ENCODE data around the gene OR10G3. TPM values are rescaled to one million over a fixed set of nuclear protein-coding genes. Genes with fewer than 3 reads are reported as not detected.
A peak's percentile ranks its signal among the peaks of the same experiment; 100 is the strongest.

Gene OR10G3, protein sequence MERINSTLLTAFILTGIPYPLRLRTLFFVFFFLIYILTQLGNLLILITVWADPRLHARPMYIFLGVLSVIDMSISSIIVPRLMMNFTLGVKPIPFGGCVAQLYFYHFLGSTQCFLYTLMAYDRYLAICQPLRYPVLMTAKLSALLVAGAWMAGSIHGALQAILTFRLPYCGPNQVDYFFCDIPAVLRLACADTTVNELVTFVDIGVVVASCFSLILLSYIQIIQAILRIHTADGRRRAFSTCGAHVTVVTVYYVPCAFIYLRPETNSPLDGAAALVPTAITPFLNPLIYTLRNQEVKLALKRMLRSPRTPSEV
- total RNA-seq (2021; ENCODE audit: unreplicated experiment) (not detected), Bru-seq, nascent RNA (percentile 4 among the genes with signal in this experiment), BruChase-seq, experiment 1, labeled RNA remaining after a 2-hour chase (not detected), BruChase-seq, experiment 2, labeled RNA remaining after a 6-hour chase (not detected)
- not detected for polyA plus RNA-seq (2012; ENCODE audit: insufficient read length)
- long read RNA-seq = 0 reads

GRCh38 chr14:21579976-21580375 lies at the start of gene OR10G3:
TSS of gene OR10G3 (minus strand) at chr14:21580076. CDS start at chr14:21570744, 9,332 bp downstream.
- Histone ChIP-seq H3K4me1 (ENCODE audit: control insufficient read depth, insufficient read depth, low read length) (no peaks in the 10 kb centered on the region), H3K27me3 (ENCODE audit: control insufficient read depth, insufficient read depth, low read length) (0 out of 2 replicates have a peak, but pooled peaks cover 3% of the 10 kb centered on the region), H3K36me3 (ENCODE audit: control insufficient read depth, insufficient read depth, low read length) (no peaks in the 10 kb centered on the region), H3K9me3 (ENCODE audit: control insufficient read depth, insufficient read depth, low read depth, low read length) (no peaks in the 10 kb centered on the region), H3K27ac (ENCODE audit: low read length) (no peak within 1 kb of the TSS), H3K4me3 (ENCODE audit: low read depth in 2 of 2, low read length in 2 of 2) (no peak within 1 kb of the TSS)
- TF ChIP-seq CTCF (IDR thresholded peaks at IDR 0.05) (no peak), TCF7L2 (IDR thresholded peaks at IDR 0.05; ENCODE audit: low read depth, low read length) (no peak), SIN3A (IDR thresholded peaks at IDR 0.05; ENCODE audit: borderline replicate concordance, insufficient read depth, low read depth, low read length) (no peak), POLR2AphosphoS5 (IDR thresholded peaks at IDR 0.05; ENCODE audit: low read depth, low read length) (no peak)
- TF ChIP-seq, protein P1, sequence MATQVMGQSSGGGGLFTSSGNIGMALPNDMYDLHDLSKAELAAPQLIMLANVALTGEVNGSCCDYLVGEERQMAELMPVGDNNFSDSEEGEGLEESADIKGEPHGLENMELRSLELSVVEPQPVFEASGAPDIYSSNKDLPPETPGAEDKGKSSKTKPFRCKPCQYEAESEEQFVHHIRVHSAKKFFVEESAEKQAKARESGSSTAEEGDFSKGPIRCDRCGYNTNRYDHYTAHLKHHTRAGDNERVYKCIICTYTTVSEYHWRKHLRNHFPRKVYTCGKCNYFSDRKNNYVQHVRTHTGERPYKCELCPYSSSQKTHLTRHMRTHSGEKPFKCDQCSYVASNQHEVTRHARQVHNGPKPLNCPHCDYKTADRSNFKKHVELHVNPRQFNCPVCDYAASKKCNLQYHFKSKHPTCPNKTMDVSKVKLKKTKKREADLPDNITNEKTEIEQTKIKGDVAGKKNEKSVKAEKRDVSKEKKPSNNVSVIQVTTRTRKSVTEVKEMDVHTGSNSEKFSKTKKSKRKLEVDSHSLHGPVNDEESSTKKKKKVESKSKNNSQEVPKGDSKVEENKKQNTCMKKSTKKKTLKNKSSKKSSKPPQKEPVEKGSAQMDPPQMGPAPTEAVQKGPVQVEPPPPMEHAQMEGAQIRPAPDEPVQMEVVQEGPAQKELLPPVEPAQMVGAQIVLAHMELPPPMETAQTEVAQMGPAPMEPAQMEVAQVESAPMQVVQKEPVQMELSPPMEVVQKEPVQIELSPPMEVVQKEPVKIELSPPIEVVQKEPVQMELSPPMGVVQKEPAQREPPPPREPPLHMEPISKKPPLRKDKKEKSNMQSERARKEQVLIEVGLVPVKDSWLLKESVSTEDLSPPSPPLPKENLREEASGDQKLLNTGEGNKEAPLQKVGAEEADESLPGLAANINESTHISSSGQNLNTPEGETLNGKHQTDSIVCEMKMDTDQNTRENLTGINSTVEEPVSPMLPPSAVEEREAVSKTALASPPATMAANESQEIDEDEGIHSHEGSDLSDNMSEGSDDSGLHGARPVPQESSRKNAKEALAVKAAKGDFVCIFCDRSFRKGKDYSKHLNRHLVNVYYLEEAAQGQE (IDR thresholded peaks at IDR 0.05; ENCODE audit: insufficient read depth in 1 of 2, low read depth in 2 of 2, low read length in 1 of 2) = no peak
- POLR2A ChIA-PET = no interaction called here
- no TSS peak for BruUV-seq (replicated peaks)
- intact Hi-C loops (cut with micrococcal nuclease; ENCODE audit: unreplicated experiment) = no loop called here
- ATAC-seq (no peak), DNase-seq (ENCODE audit: low read depth, low spot score) (no peak)
- CTCF ChIA-PET = no interaction called here
- in situ Hi-C loops (cut with HindIII; ENCODE audit: low pct_unique_long_range_greater_than_20kb, low sequenced_read_pairs) = no loop called here

DNA sequence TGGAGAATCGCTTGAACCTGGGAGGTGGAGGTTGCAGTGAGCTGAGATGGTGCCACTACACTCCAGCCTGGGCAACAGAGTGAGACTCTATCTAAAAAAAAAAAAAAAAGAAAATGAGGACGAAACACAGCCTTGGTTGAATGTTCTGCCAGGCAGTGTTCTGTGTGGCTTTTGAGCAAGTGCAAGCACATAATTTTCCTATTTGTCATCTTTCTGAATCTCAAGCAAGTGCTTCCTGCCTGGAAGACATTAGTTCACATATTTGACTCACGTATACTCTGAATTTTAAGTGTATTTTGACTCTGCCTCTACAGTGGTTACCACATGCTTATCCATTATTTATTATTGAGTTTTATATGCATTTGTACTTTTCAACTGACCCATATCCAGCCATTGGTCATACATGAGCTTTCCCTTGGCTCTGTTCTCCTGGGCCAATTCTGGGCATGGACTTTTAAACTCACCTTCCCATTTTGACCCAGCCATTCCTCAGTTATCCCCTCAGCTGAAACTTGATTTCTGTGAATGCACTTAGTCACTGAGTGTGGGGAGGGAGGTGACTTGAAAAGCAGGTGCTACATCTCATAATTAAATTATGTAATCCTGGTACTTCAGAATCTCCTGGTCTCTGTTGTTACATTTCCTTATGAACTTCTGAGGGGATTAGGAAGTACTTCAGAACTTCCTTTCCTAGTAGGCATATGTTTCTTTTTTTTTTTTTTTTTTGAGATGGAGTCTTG lies 46.8 kb upstream of the OR10G3 start:
- CTCF ChIA-PET = no interaction called here
- ATAC-seq (no peak), DNase-seq (ENCODE audit: low read depth, low spot score) (no peak)
- no peaks in the 10 kb centered on the region for H3K4me1 ChIP-seq (ENCODE audit: control insufficient read depth, insufficient read depth, low read length)
- no TSS peak for BruUV-seq (replicated peaks)
- no peaks in the 10 kb centered on the region for H3K36me3 ChIP-seq (ENCODE audit: control insufficient read depth, insufficient read depth, low read length)
- POLR2A ChIA-PET = interaction anchor here (0.6 kb wide), 1 partner anchor 14 kb away, joined by 4 read pairs; no protein-coding TSS in a partner anchor
- no peak overlapping the region for H3K4me3 ChIP-seq (ENCODE audit: low read depth in 2 of 2, low read length in 2 of 2)
- H3K27ac ChIP-seq (ENCODE audit: low read length) = no peak overlapping the region
- no peaks in the 10 kb centered on the region; the same call in 1 of the 2 replicates for H3K27me3 ChIP-seq (ENCODE audit: control insufficient read depth, insufficient read depth, low read length)
- in situ Hi-C loops (cut with HindIII; ENCODE audit: low pct_unique_long_range_greater_than_20kb, low sequenced_read_pairs) = no loop called here
- H3K9me3 ChIP-seq (ENCODE audit: control insufficient read depth, insufficient read depth, low read depth, low read length) = no peaks in the 10 kb centered on the region
- intact Hi-C loops (cut with micrococcal nuclease; ENCODE audit: unreplicated experiment) = no loop called here
- no peak for TF ChIP-seq CTCF (IDR thresholded peaks at IDR 0.05)
- TF ChIP-seq, protein P1 (IDR thresholded peaks at IDR 0.05; ENCODE audit: insufficient read depth in 1 of 2, low read depth in 2 of 2, low read length in 1 of 2) = no peak
- TF ChIP-seq POLR2AphosphoS5 (IDR thresholded peaks at IDR 0.05; ENCODE audit: low read depth, low read length) = no peak
- TF ChIP-seq TCF7L2 (IDR thresholded peaks at IDR 0.05; ENCODE audit: low read depth, low read length) = no peak
- TF ChIP-seq SIN3A (IDR thresholded peaks at IDR 0.05; ENCODE audit: borderline replicate concordance, insufficient read depth, low read depth, low read length) = no peak

All from Panc1 (cell line).